ENCODE data around the gene UPK1A.
A peak's percentile ranks its signal among the peaks of the same experiment; 100 is the strongest.
"Not testable (repeated sequence)": the region's sequence is repeated elsewhere in the genome, so short reads cannot be mapped to it uniquely, and the experiment has no call there.

UPK1A gene

DNA sequence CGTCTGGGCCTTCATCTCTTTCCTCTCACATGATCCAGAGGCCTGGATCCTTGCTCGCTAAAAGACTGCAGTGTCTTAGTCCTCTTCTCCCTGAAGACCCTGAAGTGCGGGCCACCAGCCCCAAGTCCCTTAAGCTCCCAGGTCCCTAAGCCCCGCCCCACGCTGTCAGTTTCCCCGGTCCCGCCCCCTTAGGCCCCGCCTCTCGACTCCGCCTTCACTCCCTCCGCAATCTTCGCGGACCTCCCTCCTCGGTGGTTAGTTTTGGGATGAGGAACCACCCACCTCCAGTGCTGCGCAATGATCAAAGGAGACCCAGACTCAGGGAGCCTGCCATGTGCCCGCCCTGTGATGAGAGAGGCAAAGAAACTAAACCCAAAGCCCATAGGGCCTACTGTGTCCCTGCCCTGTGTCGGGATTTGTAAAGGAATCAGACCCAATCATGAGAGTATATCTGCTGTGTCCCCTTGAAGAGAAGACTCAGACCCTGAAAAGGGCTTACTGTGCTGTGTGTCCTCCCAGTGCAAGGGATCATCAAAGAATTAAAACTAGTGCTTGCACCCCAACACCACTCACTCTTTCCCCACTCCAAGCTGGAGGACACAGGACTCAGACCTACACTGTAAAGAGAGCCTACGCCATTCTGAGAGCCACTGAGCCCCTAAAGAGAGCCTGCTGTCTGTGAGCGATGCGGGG is 21.2 kb upstream of the UPK1A start:
- DNase-seq (ENCODE audit: low spot score), result peak; percentile 87

DNA sequence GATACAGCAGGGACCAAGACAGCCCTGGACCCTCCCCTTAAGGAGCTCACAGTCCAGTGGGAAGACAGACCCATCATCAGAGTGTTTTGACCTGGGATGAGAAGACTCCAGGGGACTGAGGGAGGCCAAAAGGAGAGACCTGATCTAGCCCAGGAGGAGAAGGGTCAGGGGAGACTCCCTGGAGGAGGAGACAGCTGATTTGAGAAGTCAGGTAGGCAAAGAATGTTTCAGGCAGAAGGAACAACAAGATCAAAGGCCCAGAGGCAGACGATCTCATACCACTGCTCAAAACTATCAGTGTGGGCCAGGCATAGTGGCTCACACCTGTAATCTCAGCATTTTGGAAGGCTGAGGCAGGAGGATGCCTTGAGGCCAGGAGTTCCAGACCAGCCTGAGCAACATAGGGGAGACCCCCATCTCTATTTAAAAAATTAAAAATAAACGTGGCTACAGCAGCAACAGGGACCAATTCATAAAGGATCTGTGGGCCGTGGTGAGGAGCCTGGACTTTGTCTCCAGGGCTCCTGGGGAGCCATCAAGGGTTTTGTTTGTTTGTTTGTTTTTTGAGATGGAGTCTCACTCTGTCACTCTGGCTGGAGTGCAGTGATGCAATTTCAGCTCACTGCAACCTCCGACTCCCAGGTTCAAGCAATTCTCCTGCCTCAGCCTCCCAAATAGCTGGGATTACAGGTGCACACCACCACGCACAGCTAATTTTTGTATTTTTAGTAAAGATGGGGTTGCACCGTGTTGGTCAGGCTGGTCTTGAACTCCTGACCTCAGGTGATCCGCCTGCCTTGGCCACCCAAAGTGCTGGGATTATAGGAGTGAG is 20.4 kb upstream of the UPK1A start:
- no peak for DNase-seq (ENCODE audit: low spot score)

DNA sequence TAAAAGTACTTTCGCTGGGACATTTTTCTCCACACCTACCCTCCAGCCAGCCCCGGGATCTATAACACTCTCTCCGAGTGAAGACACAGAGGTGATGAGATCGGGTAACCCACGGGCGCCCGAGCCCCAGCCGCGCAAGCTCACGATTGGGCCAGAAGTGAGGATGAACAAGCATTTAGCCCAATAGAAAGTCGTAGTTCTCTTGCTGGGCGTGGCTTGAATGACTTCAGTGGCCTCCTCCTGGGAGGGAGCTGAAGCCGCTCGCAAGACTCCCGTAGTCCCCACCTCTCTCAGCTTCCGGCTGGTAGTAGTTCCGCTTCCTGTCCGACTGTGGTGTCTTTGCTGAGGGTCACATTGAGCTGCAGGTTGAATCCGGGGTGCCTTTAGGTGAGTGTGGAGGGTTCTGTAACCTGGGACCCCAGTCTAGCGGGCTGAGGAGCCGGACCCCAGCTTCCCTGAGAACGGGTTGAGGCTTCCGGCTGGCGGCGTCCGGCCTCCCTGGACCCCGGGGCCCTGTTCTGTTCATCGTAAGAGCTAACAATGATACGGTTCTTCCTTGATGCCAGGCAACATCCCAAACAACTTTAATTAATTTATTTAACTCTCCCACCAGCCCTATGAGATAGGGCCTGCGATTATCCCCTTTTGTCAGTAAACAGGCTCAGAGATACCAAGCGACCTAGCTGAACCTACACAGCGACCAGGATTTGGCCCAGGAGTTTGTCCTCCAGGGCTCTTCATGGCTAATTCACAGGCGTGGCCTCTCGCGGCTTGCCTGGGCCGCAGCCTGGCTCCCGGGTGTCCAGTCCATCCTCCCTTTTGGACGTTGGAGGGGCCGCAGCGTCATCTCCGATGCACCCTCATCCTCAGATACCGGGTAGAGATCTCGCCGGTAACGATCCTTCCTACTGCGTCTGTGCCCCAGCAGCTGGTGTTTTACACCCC is 18.0 kb upstream of the UPK1A start, which contains the start of gene COX6B1:
TSS of gene COX6B1 (plus strand) at position 307 of the 945 bp plus-strand sequence. CDS start 2,921 bp downstream, outside the sequence.
- DNase-seq (ENCODE audit: low spot score), result peak; percentile 95

DNA sequence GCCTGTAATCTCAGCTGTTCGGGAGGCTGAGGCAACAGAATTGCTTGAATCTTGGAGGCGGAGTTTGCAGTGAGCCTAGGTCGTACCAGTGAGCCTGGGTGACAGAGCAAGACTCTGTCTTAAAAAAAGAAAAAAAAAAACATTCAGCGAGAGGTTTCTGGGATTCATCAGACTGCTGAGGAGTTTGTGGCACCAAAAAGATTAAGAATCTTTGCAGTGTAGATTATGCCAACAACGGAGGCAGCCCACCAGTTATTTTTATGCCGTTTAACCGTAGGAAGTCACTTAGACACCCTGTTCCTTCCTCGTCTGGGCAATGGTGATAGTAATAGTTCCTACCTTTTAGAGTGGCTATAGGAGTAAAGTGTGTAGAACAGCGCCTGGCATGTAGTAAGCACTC is 15.7 kb upstream of the UPK1A start:
- no peak for DNase-seq (ENCODE audit: low spot score)

DNA sequence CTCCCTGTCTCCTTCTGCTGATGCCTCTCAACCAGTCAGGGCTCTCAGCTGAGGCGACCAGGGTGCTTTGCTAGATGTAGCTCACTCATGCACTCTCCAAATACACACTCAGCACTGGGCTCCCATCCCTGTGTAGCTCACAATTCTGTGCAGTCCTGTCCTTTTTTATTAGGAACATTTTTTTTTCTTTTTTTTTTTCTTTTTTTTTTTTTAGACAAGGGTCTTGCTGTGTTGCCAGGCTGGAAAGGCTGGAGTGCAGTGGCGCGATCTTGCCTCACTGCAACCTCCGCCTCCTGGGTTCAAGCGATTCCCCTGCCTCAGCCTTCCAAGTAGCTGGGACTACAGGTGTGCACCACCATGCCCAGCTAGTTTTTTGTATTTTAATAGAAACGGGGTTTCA is 11.5 kb upstream of the UPK1A start:
- DNase-seq (ENCODE audit: low spot score), result not testable (repeated sequence)

- no peak for DNase-seq (ENCODE audit: low spot score)
Measured at GRCh38 chr19:35655600-35655999, 10.7 kb upstream of the UPK1A start.

GRCh38 chr19:35656700-35657099 is 9.6 kb upstream of the UPK1A start:
- DNase-seq (ENCODE audit: low spot score), result no peak

- no peak for DNase-seq (ENCODE audit: low spot score)
Measured at GRCh38 chr19:35657904-35658700, 8.2 kb upstream of the UPK1A start.

DNA sequence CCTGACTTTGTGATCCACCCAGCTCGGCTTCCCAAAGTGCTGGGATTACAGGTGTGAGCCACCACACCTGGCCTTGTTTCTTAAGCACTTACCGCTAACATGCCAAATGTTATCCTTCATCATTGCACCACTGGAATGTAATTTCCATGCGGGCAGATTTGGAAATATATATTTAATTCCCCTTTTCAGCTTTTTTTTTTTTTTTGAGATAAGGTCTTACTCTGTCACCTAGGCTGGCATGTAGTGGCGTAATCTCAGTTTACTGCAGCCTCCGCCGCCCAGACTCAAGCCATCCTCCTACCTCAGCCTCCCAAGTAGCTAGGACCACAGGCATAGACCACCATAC is 4.3 kb upstream of the UPK1A start:
- DNase-seq (ENCODE audit: low spot score), result no peak

- no peak for DNase-seq (ENCODE audit: low spot score)
Measured at GRCh38 chr19:35663981-35664380, 2.3 kb upstream of the UPK1A start.

GRCh38 chr19:35665157-35665556 is 1.2 kb upstream of the UPK1A start:
- DNase-seq (ENCODE audit: low spot score), result no peak

- DNase-seq (ENCODE audit: low spot score), result no peak
Measured at GRCh38 chr19:35665604-35666003, 713 bp upstream of the UPK1A start.

DNA sequence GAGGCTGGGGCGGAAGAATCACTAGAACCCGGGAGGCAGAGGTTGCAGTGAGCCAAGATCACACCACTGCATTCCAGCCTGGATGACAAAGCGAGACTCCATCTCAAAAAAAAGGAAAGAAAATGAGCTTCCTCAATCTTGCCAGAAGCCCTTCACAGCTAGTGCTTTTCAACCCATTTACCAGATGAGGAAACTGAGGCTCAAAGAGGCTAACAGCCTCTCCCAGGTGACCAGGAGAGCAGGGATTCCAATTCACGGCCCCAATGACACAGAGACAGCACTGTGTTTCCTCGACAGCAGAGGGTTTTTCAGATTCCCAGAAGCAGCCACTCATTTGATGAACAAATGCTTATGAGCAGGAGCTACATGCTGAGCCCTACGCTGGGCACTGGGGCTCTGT is 3.2 kb downstream of the UPK1A start:
- no peak for DNase-seq (ENCODE audit: low spot score)

GRCh38 chr19:35669974-35670373 is 3.7 kb downstream of the UPK1A start:
- no peak for DNase-seq (ENCODE audit: low spot score)

GRCh38 chr19:35670686-35671085 is 4.4 kb downstream of the UPK1A start:
- DNase-seq (ENCODE audit: low spot score), result no peak

DNA sequence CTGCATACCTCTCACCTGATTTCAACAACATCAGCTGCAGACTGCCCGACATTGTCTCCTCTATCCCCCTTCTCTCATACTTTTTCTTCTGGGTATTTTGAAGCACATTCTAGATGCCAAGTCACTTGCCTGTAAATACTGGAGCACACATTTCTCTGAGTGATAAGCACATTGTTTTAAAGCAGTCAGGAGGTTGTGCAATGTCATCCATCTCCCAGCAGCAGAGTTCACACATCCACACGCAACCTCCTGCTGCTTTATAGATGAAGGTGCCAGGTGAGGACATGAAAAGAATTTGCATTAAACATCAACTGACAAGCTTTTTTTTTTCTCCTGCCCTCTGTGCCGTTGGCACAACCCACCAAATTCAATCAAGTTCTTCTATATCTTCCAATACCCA is 5.5 kb downstream of the UPK1A start:
- DNase-seq (ENCODE audit: low spot score), result peak; percentile 93

GRCh38 chr19:35673121-35673804 is 6.9 kb downstream of the UPK1A start:
- DNase-seq (ENCODE audit: low spot score), result peak; percentile 93

GRCh38 chr19:35675589-35676140 is 9.3 kb downstream of the UPK1A start:
- no peak for DNase-seq (ENCODE audit: low spot score)

- no peak for DNase-seq (ENCODE audit: low spot score)
Measured at GRCh38 chr19:35689836-35690235, 23.5 kb downstream of the UPK1A start.

DNA sequence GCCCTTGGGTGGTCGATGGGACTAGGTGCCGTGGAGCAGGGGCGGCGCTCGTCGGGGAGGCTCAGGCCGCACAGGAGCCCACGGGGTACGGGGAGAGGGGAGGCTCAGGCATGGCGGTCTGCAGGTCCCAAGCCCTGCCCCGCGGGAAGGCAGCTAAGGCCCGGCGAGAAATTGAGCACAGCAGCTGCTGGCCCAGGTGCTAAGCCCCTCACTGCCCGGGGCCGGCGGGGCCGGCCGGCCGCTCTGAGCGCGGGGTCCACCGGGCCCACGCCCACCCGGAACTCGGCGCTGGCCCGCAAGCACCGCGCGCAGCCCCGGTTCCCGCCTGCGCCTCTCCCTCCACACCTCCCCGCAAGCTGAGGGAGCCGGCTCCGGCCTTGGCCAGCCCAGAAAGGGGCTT is 24.8 kb downstream of the UPK1A start:
- not testable (repeated sequence) for DNase-seq (ENCODE audit: low spot score)

DNA sequence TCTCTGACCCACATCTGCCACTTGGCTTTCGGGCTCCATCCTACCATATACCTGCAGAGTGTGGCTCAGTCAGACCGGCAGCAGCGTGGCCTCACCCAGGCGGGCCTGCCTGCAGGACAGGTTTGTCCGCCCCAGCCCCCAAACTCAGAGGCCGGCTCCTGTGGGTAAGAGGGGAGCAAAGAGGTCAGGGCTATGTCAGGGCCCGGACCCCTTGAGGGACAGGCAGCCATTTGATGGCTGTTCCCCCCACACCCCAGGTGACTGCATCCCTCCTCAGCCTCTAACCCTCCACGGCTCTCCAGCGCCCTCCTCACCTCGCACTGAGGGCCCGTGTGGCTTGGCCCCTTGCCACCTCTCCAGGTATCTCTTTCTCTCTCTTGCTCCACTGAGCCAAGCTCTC is 25.7 kb downstream of the UPK1A start:
- DNase-seq (ENCODE audit: low spot score), result no peak
